Lower lobe of right lung (tissue), 2 donors: ENCODE data around the gene TMEM164. TPM values are rescaled to one million over a fixed set of nuclear protein-coding genes. Genes with fewer than 3 reads are reported as not detected.

Experiments used
- ATAC-seq, 2 donors: fragments of 200-7000 bp; cut with Tn5 transposase; one replicate each; pipeline ENCODE4 v1.9.1; 2020 to 2022; ENCODE audit warnings: mild to moderate bottlenecking in 2 of 2, moderate library complexity in 2 of 2
- DNase-seq: peaks from one replicate; pipeline ENCODE4 v3.0.0-alpha.2; 2020
- H3K27ac ChIP-seq: fragments of 200-600 bp; one replicate; pipeline ENCODE4 v1.8.0; 2022
- H3K27me3 ChIP-seq: fragments of 200-600 bp; one replicate; pipeline ENCODE4 v1.8.0; 2022; ENCODE audit warnings: low read depth
- H3K36me3 ChIP-seq: fragments of 200-600 bp; one replicate; pipeline ENCODE4 v1.8.0; 2022; ENCODE audit warnings: mild to moderate bottlenecking
- H3K4me1 ChIP-seq: fragments of 200-600 bp; one replicate; pipeline ENCODE4 v1.8.0; 2022
- H3K4me3 ChIP-seq: fragments of 200-600 bp; one replicate; pipeline ENCODE4 v1.8.0; 2022; ENCODE audit warnings: mild to moderate bottlenecking
- H3K9me3 ChIP-seq: fragments of 200-600 bp; one replicate; pipeline ENCODE4 v1.8.0; 2022
- CTCF ChIP-seq: fragments of 200-600 bp; IDR thresholded peaks from one replicate; pipeline ENCODE4 v1.8.0; 2022; ENCODE audit warnings: antibody characterized with exemption, mild to moderate bottlenecking
- intact Hi-C: fragments of 100-400 bp; cut with DNase I; formaldehyde crosslinking; loops from one replicate; pipeline ENCODE4 v1.11.0; 2022
- total RNA-seq: library from RNA; stranded (reverse); fragmentation: NEBNext Ultra II Directional; extraction: Animal tissue kit (Norgen Biotek cat#: 25700); gene quantifications from one replicate; pipeline ENCODE4 v1.2.1, GENCODE V29; 2021
- donor health status: DM: no; HTN: yes; CAD: no; lungs with severe emphysema.

Gene TMEM164
- total RNA-seq, 1 donor from 2014 or later, result 66.4 TPM

GRCh38 chrX:110136136-110136535, 133.2 kb downstream of the TMEM164 start:
- no peak for ATAC-seq
- intact Hi-C loops, result no loop called here

GRCh38 chrX:110138557-110138956, 135.6 kb downstream of the TMEM164 start:
- Histone ChIP-seq H3K9me3 (no peaks in the 10 kb centered on the region), H3K27me3 (no peaks in the 10 kb centered on the region), H3K27ac (no peak overlapping the region), H3K4me3 (no peak overlapping the region), H3K36me3 (no peaks in the 10 kb centered on the region), H3K4me1 (no peaks in the 10 kb centered on the region)
- ATAC-seq (no peak), DNase-seq (no peak)
- intact Hi-C loops, result no loop called here
- no peak for TF ChIP-seq CTCF

More at GRCh38 chrX:110136136-110136535, 133.2 kb downstream of the TMEM164 start:
- H3K9me3 ChIP-seq, result no peaks in the 10 kb centered on the region
- no peak for TF ChIP-seq CTCF
- no peak for DNase-seq
- H3K4me3 ChIP-seq, result no peak overlapping the region
- no peaks in the 10 kb centered on the region for H3K27me3 ChIP-seq
- no peaks in the 10 kb centered on the region for H3K4me1 ChIP-seq
- H3K36me3 ChIP-seq, result no peaks in the 10 kb centered on the region
- H3K27ac ChIP-seq, result no peak overlapping the region

DNA sequence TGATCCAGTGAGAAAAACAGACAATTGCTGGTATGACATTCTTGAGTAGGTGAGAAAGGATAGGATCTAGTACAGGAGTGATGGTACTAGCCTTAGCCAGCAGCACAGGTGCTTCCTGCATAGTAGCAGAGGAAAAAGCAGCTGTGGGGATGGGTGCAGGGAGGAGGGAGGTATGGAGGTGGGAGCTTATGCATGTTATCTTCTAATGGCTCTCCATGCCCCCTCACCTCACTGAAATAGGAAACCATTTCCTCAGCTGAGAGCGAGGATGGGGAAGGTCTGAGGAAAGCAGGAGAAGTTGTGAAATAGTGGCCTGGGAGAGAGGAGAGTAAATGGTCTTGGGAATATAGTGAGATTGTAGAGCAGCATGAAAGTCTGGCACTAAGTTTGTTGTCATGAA, 136.3 kb downstream of the TMEM164 start:
- intact Hi-C loops, result no loop called here
- ATAC-seq (no peak), DNase-seq (no peak)
- no peaks in the 10 kb centered on the region for H3K9me3 ChIP-seq
- no peak for TF ChIP-seq CTCF
- H3K27ac ChIP-seq, result no peak overlapping the region
- no peaks in the 10 kb centered on the region for H3K36me3 ChIP-seq
- H3K27me3 ChIP-seq, result no peaks in the 10 kb centered on the region
- no peaks in the 10 kb centered on the region for H3K4me1 ChIP-seq
- H3K4me3 ChIP-seq, result no peak overlapping the region

GRCh38 chrX:110142096-110142495, 139.2 kb downstream of the TMEM164 start:
- no peak for TF ChIP-seq CTCF
- no peaks in the 10 kb centered on the region for H3K9me3 ChIP-seq
- intact Hi-C loops, result no loop called here
- H3K27ac ChIP-seq, result no peak overlapping the region
- H3K4me3 ChIP-seq, result no peak overlapping the region
- peaks cover 6% of the 10 kb centered on the region for H3K4me1 ChIP-seq
- DNase-seq, result no peak
- no peaks in the 10 kb centered on the region for H3K27me3 ChIP-seq
- H3K36me3 ChIP-seq, result no peaks in the 10 kb centered on the region
- no peak for ATAC-seq

- Histone ChIP-seq H3K9me3 (no peaks in the 10 kb centered on the region), H3K27ac (no peak overlapping the region), H3K36me3 (no peaks in the 10 kb centered on the region), H3K27me3 (no peaks in the 10 kb centered on the region), H3K4me3 (no peak overlapping the region), H3K4me1 (peaks cover 6% of the 10 kb centered on the region)
- no peak for TF ChIP-seq CTCF
- no peak for ATAC-seq
- DNase-seq, result no peak
- intact Hi-C loops, result no loop called here
These were observed 140.7 kb downstream of the TMEM164 start for GRCh38 chrX:110143454-110144210.
